K562 (cell line): ENCODE measurements around the gene NMT2. TPM values are rescaled to one million over a fixed set of nuclear protein-coding genes. Genes with fewer than 3 reads are reported as not detected.
A peak's percentile ranks its signal among the peaks of the same experiment; 100 is the strongest.

ENCODE experiments used
- ATAC-seq: fragments of 200-7000 bp; cut with Tn5 transposase; 3 replicates; pipeline ENCODE4 v1.9.1; 2020; ENCODE audit warnings: moderate library complexity
- BruUV-seq: library from RNA; stranded (reverse); fragments of 400-500 nt; replicated peaks from 2 replicates; lab custom pipeline; 2021; lab: Mats Ljungman, UMichigan
- CTCF ChIA-PET: fragments of 300-600 bp; formaldehyde crosslinking; extraction: SDS; loops from one replicate; lab custom pipeline; 2021; ENCODE audit warnings: low intra/inter-chr PET ratio; lab: Yijun Ruan, JAX
- POLR2A ChIA-PET: fragments of 300-600, 350-650 bp; sonication (Branson Sonifier 250); formaldehyde crosslinking; extraction: SDS; loops from one replicate; lab custom pipeline; 2021; ENCODE audit warnings: antibody characterized with exemption, inconsistent platforms; lab: Yijun Ruan, JAX
- DNase-seq, 4 experiments: peaks; one replicate each; pipeline versions ENCODE4 v3.0.0 to v3.0.0-alpha.2; 2011 to 2018; ENCODE audit warnings: low spot score in 3 of 4, mixed read lengths in 3 of 4; ENCODE audit errors: extremely low read depth in 1 of 4
- FAIRE-seq: peaks from 2 replicates; lab custom pipeline; 2011; peaks lifted over from hg19 to GRCh38; lab: Jason Lieb, UNC
- H2AFZ ChIP-seq: 2 replicates; pipeline ENCODE4 v1.6.0; 2011; ENCODE audit warnings: low read depth, low read length, control low read depth, inconsistent platforms
- H3K27ac ChIP-seq: fragments of 200-600 bp; 3 replicates; pipeline ENCODE4 v1.8.0; 2011; ENCODE audit warnings: low read depth, mild to moderate bottlenecking, control low read depth, inconsistent platforms, low read length, moderate library complexity, mixed read lengths; ENCODE audit errors: extremely low read depth
- H3K27me3 ChIP-seq, 2 experiments: fragments of 300-600 bp in 1 of 2; 2 replicates in 1 of 2; 3 replicates in 1 of 2; pipeline versions ENCODE4 v1.6.0 to v1.8.0; 2011; ENCODE audit warnings: inconsistent platforms in 2 of 2, low read length in 2 of 2, mild to moderate bottlenecking in 1 of 2, mixed read lengths in 1 of 2, moderate library complexity in 1 of 2; ENCODE audit not compliant: control insufficient read depth in 2 of 2, insufficient read depth in 2 of 2
- H3K36me3 ChIP-seq: fragments of 300-600 bp; 3 replicates; pipeline ENCODE4 v1.8.0; 2011; ENCODE audit warnings: mild to moderate bottlenecking, low read length, inconsistent platforms; ENCODE audit not compliant: control insufficient read depth, insufficient read depth
- H3K4me1 ChIP-seq, 2 experiments: fragments of 200-600 bp in 1 of 2; replicated peaks in 1 of 2; 2 replicates in 1 of 2; 3 replicates in 1 of 2; pipeline versions ENCODE4 v1.5.1 to v1.8.0; 2011; ENCODE audit warnings: inconsistent platforms in 2 of 2, low read length in 2 of 2, mild to moderate bottlenecking in 1 of 2, mixed read lengths in 1 of 2, moderate library complexity in 1 of 2; ENCODE audit not compliant: control insufficient read depth in 2 of 2, insufficient read depth in 2 of 2
- H3K4me2 ChIP-seq: 2 replicates; pipeline ENCODE4 v1.6.1; 2011; ENCODE audit warnings: low read length, control low read depth, inconsistent platforms, mixed read lengths; ENCODE audit not compliant: insufficient read depth
- H3K4me3 ChIP-seq: fragments of 200-600 bp; sonication (generic), shearing (Covaris generic); 2 replicates; pipeline ENCODE4 v1.5.1; 2016; ENCODE audit warnings: control low read depth, inconsistent platforms
- H3K79me2 ChIP-seq: fragments of 200-600 bp; 3 replicates; pipeline ENCODE4 v1.8.0; 2011; ENCODE audit warnings: low read length, inconsistent platforms; ENCODE audit not compliant: control insufficient read depth, insufficient read depth
- H3K9ac ChIP-seq, 2 experiments: 2 replicates each; pipeline versions ENCODE4 v1.6.0 to v1.6.1; 2011; ENCODE audit warnings: low read depth in 2 of 2, low read length in 2 of 2, control low read depth in 1 of 2, inconsistent platforms in 1 of 2, mild to moderate bottlenecking in 1 of 2, mixed read lengths in 1 of 2; ENCODE audit not compliant: insufficient read depth in 1 of 2
- H3K9me1 ChIP-seq: one replicate; pipeline ENCODE4 v1.6.0; 2011; ENCODE audit warnings: inconsistent platforms, mild to moderate bottlenecking, low read length, moderate library complexity; ENCODE audit not compliant: control insufficient read depth, insufficient read depth
- H3K9me3 ChIP-seq: replicated peaks from 2 replicates; pipeline ENCODE4 v1.5.1; 2011; ENCODE audit warnings: low read depth, low read length, inconsistent platforms; ENCODE audit not compliant: control insufficient read depth, insufficient read depth
- H4K20me1 ChIP-seq: replicated peaks from 2 replicates; pipeline ENCODE4 v1.6.1; 2011; ENCODE audit warnings: low read length, inconsistent platforms, mixed read lengths; ENCODE audit not compliant: control insufficient read depth, insufficient read depth
- ARID2 ChIP-seq: fragments of 450-650 bp; IDR thresholded peaks from 2 replicates; pipeline ENCODE4 v1.6.1; 2017; ENCODE audit warnings: antibody characterized with exemption, mild to moderate bottlenecking
- CBX5 ChIP-seq: IDR thresholded peaks from 2 replicates; pipeline ENCODE4 v1.6.1; 2014; ENCODE audit warnings: low read depth, borderline replicate concordance
- CEBPB ChIP-seq: fragments of 450-650 bp; IDR thresholded peaks from 2 replicates; pipeline ENCODE4 v1.6.1; 2016; ENCODE audit warnings: missing genetic modification characterization, missing compliant biosample characterization
- HOXB6 ChIP-seq: fragments of 250-450 bp; sonication (Bioruptor Pico); IDR thresholded peaks from 2 replicates; pipeline ENCODE4 v1.5.1; 2022; ENCODE audit warnings: mild to moderate bottlenecking, borderline replicate concordance
- RAD21 ChIP-seq, 2 experiments: fragments of 250-450 bp in 1 of 2; fragments of 450-650 bp in 1 of 2; sonication (Bioruptor Pico) in 1 of 2; formaldehyde crosslinking in 1 of 2; IDR thresholded peaks in 1 of 2; conservative IDR thresholded peaks in 1 of 2; 2 replicates each; pipeline versions ENCODE4 v1.4.0 to v1.8.0; 2020 to 2022; ENCODE audit warnings: mild to moderate bottlenecking in 2 of 2, moderate library complexity in 1 of 2
- WGBS: fragments of 100-300 bp; shearing (Covaris generic); methylation state at CpG from one replicate; pipeline ENCODE4 v1.1.6; 2016; ENCODE audit warnings: low coverage, mixed read lengths; ENCODE audit not compliant: insufficient coverage; ENCODE audit errors: missing lambda C conversion rate; 5-methylcytosine and 5-hydroxymethylcytosine counted together
- in situ Hi-C: fragments of 300-500 bp; cut with MboI; formaldehyde crosslinking; loops from 4 replicates; pipeline ENCODE4 v1.15.0; 2018; ENCODE audit warnings: inconsistent platforms, mixed read lengths
- intact Hi-C: fragments of 100-400 bp; cut with micrococcal nuclease; formaldehyde crosslinking; loops from 2 replicates; pipeline ENCODE4 v1.14.2; 2022
- polyA plus RNA-seq, 8 experiments: library from polyadenylated mRNA; depleted of rRNA in 4 of 8; stranded (reverse) in 5 of 8; unstranded in 3 of 8; fragments of >200 nt; fragmentation: Nextera tagmentation in 2 of 8; fragmentation: Illumina TruSeq in 1 of 8; extraction: Ambion mirVana in 2 of 8; extraction: Trizol in 1 of 8; gene quantifications; 2 replicates each; pipeline versions ENCODE4 v1.2.1 to v1.2.3, GENCODE V29; 2011 to 2014; ENCODE audit warnings: inconsistent platforms in 1 of 8, missing spikeins in 1 of 8
- total RNA-seq, 7 experiments: library from RNA; depleted of rRNA in 6 of 7; stranded (reverse); fragments of >200 nt in 6 of 7; fragmentation: Illumina TruSeq in 2 of 7; extraction: Trizol in 2 of 7; gene quantifications; 2 replicates each; pipeline versions ENCODE4 v1.2.1 to v1.2.3, GENCODE V29; 2011 to 2021; ENCODE audit warnings: low replicate concordance in 1 of 7
- TF ChIP-seq, protein P1 (sequence below): sonication (generic); formaldehyde crosslinking; IDR thresholded peaks from 2 replicates; pipeline ENCODE4 v1.8.0; 2022; ENCODE audit warnings: mild to moderate bottlenecking, missing genetic modification reagents, borderline replicate concordance
- TF ChIP-seq, protein P2 (sequence below): fragments of 250-450 bp; sonication (Bioruptor Pico); IDR thresholded peaks from 2 replicates; pipeline ENCODE4 v1.5.0; 2020; ENCODE audit warnings: mild to moderate bottlenecking, borderline replicate concordance
- TF ChIP-seq, protein P3 (sequence below): fragments of 450-650 bp; IDR thresholded peaks from 2 replicates; pipeline ENCODE4 v1.6.1; 2016
- TF ChIP-seq, protein P4 (sequence below), 3 experiments: IDR thresholded peaks in 2 of 3; conservative IDR thresholded peaks in 1 of 3; 2 replicates each; pipeline ENCODE4 v1.5.1; 2011 to 2012; ENCODE audit warnings: low read length in 3 of 3, mild to moderate bottlenecking in 3 of 3, control low read depth in 2 of 3, improper control_type of control experiment in 1 of 3, inconsistent platforms in 1 of 3, low read depth in 1 of 3, mixed read lengths in 1 of 3, moderate library complexity in 1 of 3; ENCODE audit not compliant: insufficient read depth in 2 of 3
- TF ChIP-seq, protein P5 (sequence below): sonication (generic); formaldehyde crosslinking; IDR thresholded peaks from 2 replicates; pipeline ENCODE4 v1.8.0; 2022; ENCODE audit warnings: missing genetic modification reagents, mild to moderate bottlenecking, moderate library complexity, borderline replicate concordance

NMT2 gene
- total and polyA plus RNA-seq, 9 of the 15 experiments (the other 6 are each of a cell fraction or from before 2014, with no cell fraction given): 5.2 to 15.9 (median 10.8) TPM

DNA sequence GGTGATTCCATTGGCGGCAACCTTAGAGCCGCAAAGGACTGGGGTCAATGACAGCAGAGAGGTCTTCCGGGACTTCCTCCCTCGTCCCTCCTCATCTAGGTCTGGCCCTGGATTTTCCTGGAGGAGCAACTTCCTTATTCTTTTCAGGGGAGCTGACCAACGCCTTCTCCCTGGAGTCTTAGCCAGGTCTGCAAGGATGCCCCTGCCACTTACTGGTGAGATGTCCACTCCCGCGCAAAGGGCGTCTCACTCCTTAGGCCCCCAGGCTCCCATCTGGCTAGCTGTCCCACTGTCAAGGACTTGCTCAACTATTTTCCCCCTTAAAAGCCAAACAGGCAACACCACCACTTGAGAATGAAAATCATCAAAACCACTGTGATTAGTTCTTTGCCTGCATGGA lies 42.0 kb upstream of the NMT2 start (continued):
- TF ChIP-seq, protein P1, sequence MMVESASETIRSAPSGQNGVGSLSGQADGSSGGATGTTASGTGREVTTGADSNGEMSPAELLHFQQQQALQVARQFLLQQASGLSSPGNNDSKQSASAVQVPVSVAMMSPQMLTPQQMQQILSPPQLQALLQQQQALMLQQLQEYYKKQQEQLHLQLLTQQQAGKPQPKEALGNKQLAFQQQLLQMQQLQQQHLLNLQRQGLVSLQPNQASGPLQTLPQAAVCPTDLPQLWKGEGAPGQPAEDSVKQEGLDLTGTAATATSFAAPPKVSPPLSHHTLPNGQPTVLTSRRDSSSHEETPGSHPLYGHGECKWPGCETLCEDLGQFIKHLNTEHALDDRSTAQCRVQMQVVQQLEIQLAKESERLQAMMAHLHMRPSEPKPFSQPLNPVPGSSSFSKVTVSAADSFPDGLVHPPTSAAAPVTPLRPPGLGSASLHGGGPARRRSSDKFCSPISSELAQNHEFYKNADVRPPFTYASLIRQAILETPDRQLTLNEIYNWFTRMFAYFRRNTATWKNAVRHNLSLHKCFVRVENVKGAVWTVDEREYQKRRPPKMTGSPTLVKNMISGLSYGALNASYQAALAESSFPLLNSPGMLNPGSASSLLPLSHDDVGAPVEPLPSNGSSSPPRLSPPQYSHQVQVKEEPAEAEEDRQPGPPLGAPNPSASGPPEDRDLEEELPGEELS (CRISPR knock-in tag): no peak
- TF ChIP-seq HOXB6: no peak
- TF ChIP-seq, protein P2, sequence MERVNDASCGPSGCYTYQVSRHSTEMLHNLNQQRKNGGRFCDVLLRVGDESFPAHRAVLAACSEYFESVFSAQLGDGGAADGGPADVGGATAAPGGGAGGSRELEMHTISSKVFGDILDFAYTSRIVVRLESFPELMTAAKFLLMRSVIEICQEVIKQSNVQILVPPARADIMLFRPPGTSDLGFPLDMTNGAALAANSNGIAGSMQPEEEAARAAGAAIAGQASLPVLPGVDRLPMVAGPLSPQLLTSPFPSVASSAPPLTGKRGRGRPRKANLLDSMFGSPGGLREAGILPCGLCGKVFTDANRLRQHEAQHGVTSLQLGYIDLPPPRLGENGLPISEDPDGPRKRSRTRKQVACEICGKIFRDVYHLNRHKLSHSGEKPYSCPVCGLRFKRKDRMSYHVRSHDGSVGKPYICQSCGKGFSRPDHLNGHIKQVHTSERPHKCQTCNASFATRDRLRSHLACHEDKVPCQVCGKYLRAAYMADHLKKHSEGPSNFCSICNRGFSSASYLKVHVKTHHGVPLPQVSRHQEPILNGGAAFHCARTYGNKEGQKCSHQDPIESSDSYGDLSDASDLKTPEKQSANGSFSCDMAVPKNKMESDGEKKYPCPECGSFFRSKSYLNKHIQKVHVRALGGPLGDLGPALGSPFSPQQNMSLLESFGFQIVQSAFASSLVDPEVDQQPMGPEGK (CRISPR knock-in tag): no peak

DNA sequence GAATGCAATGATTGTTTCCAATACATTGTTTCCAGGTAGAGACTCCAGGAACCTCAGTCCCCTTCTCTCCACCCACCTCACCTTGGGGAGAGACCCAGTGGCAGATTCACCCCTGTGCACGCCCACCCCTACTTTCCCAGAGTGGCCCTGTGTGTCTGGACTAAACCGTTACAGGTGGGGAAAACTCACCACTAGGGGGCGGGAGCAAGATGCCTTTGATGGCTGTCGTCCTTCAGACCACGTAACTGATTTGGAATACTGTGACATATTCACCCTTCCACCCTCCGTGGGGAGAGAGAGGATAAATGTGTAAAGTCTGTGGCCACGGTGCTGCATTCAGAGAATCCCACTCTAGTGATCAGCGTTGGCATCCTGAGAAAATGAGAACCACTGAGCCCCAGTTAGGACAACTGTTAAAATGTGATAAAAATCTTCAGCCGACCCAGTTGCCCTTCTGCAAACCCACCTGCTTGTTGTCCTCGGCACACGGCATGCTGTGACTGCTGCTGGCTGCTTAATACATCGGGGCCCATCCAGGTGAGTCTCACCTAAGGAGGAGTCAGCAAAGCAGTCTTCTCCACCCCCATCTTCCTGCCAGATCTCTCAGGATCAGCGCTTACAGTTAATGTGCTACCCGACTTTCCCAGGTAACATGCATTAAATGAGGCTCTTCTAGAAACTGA lies 41.5 kb upstream of the NMT2 start:
- H3K4me3 ChIP-seq: no peak overlapping the region
- no peaks in the 10 kb centered on the region for H4K20me1 ChIP-seq
- peak; percentile 97 for ATAC-seq
- H3K4me2 ChIP-seq: no peak overlapping the region
- in situ Hi-C loops (no loop called here), intact Hi-C loops (no loop called here)
- H3K27ac ChIP-seq: no peak overlapping the region
- H3K9me1 ChIP-seq: no peaks in the 10 kb centered on the region
- no peaks in the 10 kb centered on the region for H3K4me1 ChIP-seq
- WGBS: 9% methylated on average over 14 of the region's 14 CpGs
- no peak overlapping the region for H2AFZ ChIP-seq
- CTCF ChIA-PET: no interaction called here
- peaks cover 0 to 29% of the 10 kb centered on the region in 2 experiments; a peak in 2 of 5 replicates for H3K27me3 ChIP-seq
- no peaks in the 10 kb centered on the region for H3K9me3 ChIP-seq
- no peak overlapping the region for H3K9ac ChIP-seq
- H3K36me3 ChIP-seq: no peaks in the 10 kb centered on the region
- FAIRE-seq: peak; percentile 85
- no peaks in the 10 kb centered on the region for H3K79me2 ChIP-seq
- no TSS peak for BruUV-seq
- POLR2A ChIA-PET: no interaction called here
- peak; percentile 70 to 84 (median 76) for DNase-seq
- TF ChIP-seq, protein P3, sequence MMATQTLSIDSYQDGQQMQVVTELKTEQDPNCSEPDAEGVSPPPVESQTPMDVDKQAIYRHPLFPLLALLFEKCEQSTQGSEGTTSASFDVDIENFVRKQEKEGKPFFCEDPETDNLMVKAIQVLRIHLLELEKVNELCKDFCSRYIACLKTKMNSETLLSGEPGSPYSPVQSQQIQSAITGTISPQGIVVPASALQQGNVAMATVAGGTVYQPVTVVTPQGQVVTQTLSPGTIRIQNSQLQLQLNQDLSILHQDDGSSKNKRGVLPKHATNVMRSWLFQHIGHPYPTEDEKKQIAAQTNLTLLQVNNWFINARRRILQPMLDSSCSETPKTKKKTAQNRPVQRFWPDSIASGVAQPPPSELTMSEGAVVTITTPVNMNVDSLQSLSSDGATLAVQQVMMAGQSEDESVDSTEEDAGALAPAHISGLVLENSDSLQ: 0 out of 2 replicates have a peak, but pooled peaks have one; percentile 32
- TF ChIP-seq CEBPB (no peak), ARID2 (no peak), CBX5 (no peak), RAD21 (CRISPR knock-in tag; conservative IDR thresholded peaks at IDR 0.05 in 1 of 2, IDR thresholded peaks at IDR 0.05 in 1 of 2) (peak; percentile 73 to 88)
- TF ChIP-seq, protein P4, sequence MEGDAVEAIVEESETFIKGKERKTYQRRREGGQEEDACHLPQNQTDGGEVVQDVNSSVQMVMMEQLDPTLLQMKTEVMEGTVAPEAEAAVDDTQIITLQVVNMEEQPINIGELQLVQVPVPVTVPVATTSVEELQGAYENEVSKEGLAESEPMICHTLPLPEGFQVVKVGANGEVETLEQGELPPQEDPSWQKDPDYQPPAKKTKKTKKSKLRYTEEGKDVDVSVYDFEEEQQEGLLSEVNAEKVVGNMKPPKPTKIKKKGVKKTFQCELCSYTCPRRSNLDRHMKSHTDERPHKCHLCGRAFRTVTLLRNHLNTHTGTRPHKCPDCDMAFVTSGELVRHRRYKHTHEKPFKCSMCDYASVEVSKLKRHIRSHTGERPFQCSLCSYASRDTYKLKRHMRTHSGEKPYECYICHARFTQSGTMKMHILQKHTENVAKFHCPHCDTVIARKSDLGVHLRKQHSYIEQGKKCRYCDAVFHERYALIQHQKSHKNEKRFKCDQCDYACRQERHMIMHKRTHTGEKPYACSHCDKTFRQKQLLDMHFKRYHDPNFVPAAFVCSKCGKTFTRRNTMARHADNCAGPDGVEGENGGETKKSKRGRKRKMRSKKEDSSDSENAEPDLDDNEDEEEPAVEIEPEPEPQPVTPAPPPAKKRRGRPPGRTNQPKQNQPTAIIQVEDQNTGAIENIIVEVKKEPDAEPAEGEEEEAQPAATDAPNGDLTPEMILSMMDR (IDR thresholded peaks at IDR 0.05 in 2 of 3, conservative IDR thresholded peaks at IDR 0.05 in 1 of 3; ENCODE audit: insufficient read depth in 2 of 3, low read depth in 1 of 3, low read length in 3 of 3): peak; percentile 80 to 93 (median 83)
- TF ChIP-seq, protein P5, sequence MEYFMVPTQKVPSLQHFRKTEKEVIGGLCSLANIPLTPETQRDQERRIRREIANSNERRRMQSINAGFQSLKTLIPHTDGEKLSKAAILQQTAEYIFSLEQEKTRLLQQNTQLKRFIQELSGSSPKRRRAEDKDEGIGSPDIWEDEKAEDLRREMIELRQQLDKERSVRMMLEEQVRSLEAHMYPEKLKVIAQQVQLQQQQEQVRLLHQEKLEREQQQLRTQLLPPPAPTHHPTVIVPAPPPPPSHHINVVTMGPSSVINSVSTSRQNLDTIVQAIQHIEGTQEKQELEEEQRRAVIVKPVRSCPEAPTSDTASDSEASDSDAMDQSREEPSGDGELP (CRISPR knock-in tag): peak; percentile 29; the same call in 1 of the 2 replicates
